ENCODE results near the gene CCS.

The CCS gene

GRCh38 chr11:66562907-66563583 is 29.9 kb upstream of the CCS start:
- no peaks in the 10 kb centered on the region for H3K9me3 ChIP-seq
- H3K4me3 ChIP-seq (ENCODE audit: low read depth in 1 of 2, low read length in 1 of 2) = no peak overlapping the region
- no peak overlapping the region for H3K27ac ChIP-seq
- H3K27me3 ChIP-seq = peaks cover 59% of the 10 kb centered on the region
- no peaks in the 10 kb centered on the region for H3K36me3 ChIP-seq
- no peak for TF ChIP-seq CTCF (IDR thresholded peaks at IDR 0.05)
- H3K4me1 ChIP-seq (ENCODE audit: control insufficient read depth in 1 of 2, insufficient read depth in 1 of 2, low read depth in 1 of 2, low read length in 1 of 2) = no peaks in the 10 kb centered on the region

GRCh38 chr11:66563832-66564231 is 29.2 kb upstream of the CCS start:
- Histone ChIP-seq H3K27me3 (peaks cover 59% of the 10 kb centered on the region), H3K4me1 (ENCODE audit: control insufficient read depth in 1 of 2, insufficient read depth in 1 of 2, low read depth in 1 of 2, low read length in 1 of 2) (peaks cover 4 to 5% of the 10 kb centered on the region in 2 experiments), H3K9me3 (no peaks in the 10 kb centered on the region), H3K27ac (no peak overlapping the region), H3K36me3 (no peaks in the 10 kb centered on the region), H3K4me3 (ENCODE audit: low read depth in 1 of 2, low read length in 1 of 2) (no peak overlapping the region)
- TF ChIP-seq CTCF (IDR thresholded peaks at IDR 0.05) = no peak

- H3K27me3 ChIP-seq = peaks cover 59% of the 10 kb centered on the region
- TF ChIP-seq CTCF (IDR thresholded peaks at IDR 0.05) = no peak
Observed at GRCh38 chr11:66564538-66564937, 28.4 kb upstream of the CCS start.

GRCh38 chr11:66564984-66565383 is 28.0 kb upstream of the CCS start:
- Histone ChIP-seq H3K27ac (no peak overlapping the region), H3K4me3 (ENCODE audit: low read depth in 1 of 2, low read length in 1 of 2) (no peak overlapping the region), H3K9me3 (no peaks in the 10 kb centered on the region), H3K36me3 (no peaks in the 10 kb centered on the region), H3K4me1 (ENCODE audit: control insufficient read depth in 1 of 2, insufficient read depth in 1 of 2, low read depth in 1 of 2, low read length in 1 of 2) (peaks cover 4 to 5% of the 10 kb centered on the region in 2 experiments), H3K27me3 (peaks cover 59% of the 10 kb centered on the region)
- no peak for TF ChIP-seq CTCF (IDR thresholded peaks at IDR 0.05)

More at GRCh38 chr11:66564538-66564937, 28.4 kb upstream of the CCS start:
- Histone ChIP-seq H3K9me3 (no peaks in the 10 kb centered on the region), H3K36me3 (no peaks in the 10 kb centered on the region), H3K4me3 (ENCODE audit: low read depth in 1 of 2, low read length in 1 of 2) (no peak overlapping the region), H3K4me1 (ENCODE audit: control insufficient read depth in 1 of 2, insufficient read depth in 1 of 2, low read depth in 1 of 2, low read length in 1 of 2) (peaks cover 4 to 5% of the 10 kb centered on the region in 2 experiments), H3K27ac (no peak overlapping the region)

- no peak overlapping the region for H3K4me3 ChIP-seq (ENCODE audit: low read depth in 1 of 2, low read length in 1 of 2)
- H3K9me3 ChIP-seq = no peaks in the 10 kb centered on the region
- H3K36me3 ChIP-seq = no peaks in the 10 kb centered on the region
- H3K27me3 ChIP-seq = peaks cover 58% of the 10 kb centered on the region
- no peak overlapping the region for H3K27ac ChIP-seq
- no peak for TF ChIP-seq CTCF (IDR thresholded peaks at IDR 0.05)
- H3K4me1 ChIP-seq (ENCODE audit: control insufficient read depth in 1 of 2, insufficient read depth in 1 of 2, low read depth in 1 of 2, low read length in 1 of 2) = peaks cover 4 to 5% of the 10 kb centered on the region in 2 experiments
Observed at GRCh38 chr11:66566221-66566620, 26.8 kb upstream of the CCS start.

Data from neutrophil (primary cell).